ENCODE results near the gene TMEM50B.

The TMEM50B gene

GRCh38 chr21:33401630-33401992 is 78.2 kb downstream of the TMEM50B start:
- TF ChIP-seq USF1 (IDR thresholded peaks at IDR 0.05) = no peak
- TF ChIP-seq, protein P1, sequence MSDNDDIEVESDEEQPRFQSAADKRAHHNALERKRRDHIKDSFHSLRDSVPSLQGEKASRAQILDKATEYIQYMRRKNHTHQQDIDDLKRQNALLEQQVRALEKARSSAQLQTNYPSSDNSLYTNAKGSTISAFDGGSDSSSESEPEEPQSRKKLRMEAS (IDR thresholded peaks at IDR 0.05) = no peak
- TF ChIP-seq NFIC (IDR thresholded peaks at IDR 0.05) = no peak
- no peak for TF ChIP-seq EGR1 (IDR thresholded peaks at IDR 0.05)
- TF ChIP-seq TEAD4 (IDR thresholded peaks at IDR 0.05) = no peak
- no peak for TF ChIP-seq TCF12 (IDR thresholded peaks at IDR 0.05; ENCODE audit: low read depth)
- TF ChIP-seq EP300 (IDR thresholded peaks at IDR 0.05; ENCODE audit: borderline replicate concordance) = no peak
- TF ChIP-seq CREB1 (IDR thresholded peaks at IDR 0.05; ENCODE audit: low read depth) = no peak
- no peak for TF ChIP-seq CEBPB (IDR thresholded peaks at IDR 0.05)
- no peak for TF ChIP-seq RAD21 (IDR thresholded peaks at IDR 0.05; ENCODE audit: low read depth)
- no peak for TF ChIP-seq YY1 (IDR thresholded peaks at IDR 0.05; ENCODE audit: low read depth)
- no peak for TF ChIP-seq REST (IDR thresholded peaks at IDR 0.05; ENCODE audit: low read depth)
- TF ChIP-seq TAF1 (IDR thresholded peaks at IDR 0.05; ENCODE audit: low read depth) = no peak
- no peak for TF ChIP-seq ZBTB7A (IDR thresholded peaks at IDR 0.05; ENCODE audit: low read depth)
- no peak for TF ChIP-seq FOXM1 (IDR thresholded peaks at IDR 0.05; ENCODE audit: borderline replicate concordance, low read depth)

All from Ishikawa (cell line).